WTC11 (cell line): ENCODE measurements around the gene PLCD4. TPM values are rescaled to one million over a fixed set of nuclear protein-coding genes. Genes with fewer than 3 reads are reported as not detected.

Experiments used
- ATAC-seq: fragments of 200-7000 bp; cut with Tn5 transposase; 2 replicates; pipeline ENCODE4 v1.10.0; 2021; ENCODE audit warnings: mild to moderate bottlenecking, moderate library complexity
- CTCF ChIA-PET: fragments of 300-600 bp; sonication (Branson Sonifier 250); formaldehyde crosslinking; loops from one replicate; lab custom pipeline; 2021; ENCODE audit warnings: antibody characterized with exemption; lab: Charles Lee
- POLR2A ChIA-PET: fragments of 350-600 bp; sonication (Branson Sonifier 250); formaldehyde crosslinking; loops from one replicate; lab custom pipeline; 2021; ENCODE audit warnings: antibody characterized with exemption; lab: Charles Lee
- DNase-seq: peaks from one replicate; pipeline ENCODE4 v3.0.0; 2021; ENCODE audit warnings: low spot score
- H3K27ac Mint-ChIP-seq: 2 replicates; pipeline ENCODE4 v1.8.0; 2021; ENCODE audit warnings: mixed read lengths
- H3K27me3 Mint-ChIP-seq: 2 replicates; pipeline ENCODE4 v1.8.0; 2021; ENCODE audit warnings: low read depth, mild to moderate bottlenecking, moderate library complexity, mixed read lengths
- H3K36me3 Mint-ChIP-seq: 2 replicates; pipeline ENCODE4 v1.8.0; 2021; ENCODE audit warnings: mixed read lengths
- H3K4me1 Mint-ChIP-seq: 2 replicates; pipeline ENCODE4 v1.8.0; 2022; ENCODE audit warnings: mixed read lengths
- H3K4me3 Mint-ChIP-seq: 2 replicates; pipeline ENCODE4 v1.8.0; 2021; ENCODE audit warnings: mild to moderate bottlenecking, moderate library complexity, mixed read lengths
- H3K9me3 Mint-ChIP-seq: 2 replicates; pipeline ENCODE4 v1.8.0; 2021; ENCODE audit warnings: mixed read lengths
- CREM ChIP-seq: sonication (generic); formaldehyde crosslinking; IDR thresholded peaks from 2 replicates; pipeline ENCODE4 v1.8.1; 2022; ENCODE audit warnings: mild to moderate bottlenecking, missing genetic modification reagents, moderate library complexity
- CTCF ChIP-seq: fragments of 200-600 bp; IDR thresholded peaks from 2 replicates; pipeline ENCODE4 v1.8.0; 2022; ENCODE audit warnings: antibody characterized with exemption
- ERG ChIP-seq: fragments of 250-450 bp; sonication (Bioruptor Pico); IDR thresholded peaks from 2 replicates; pipeline ENCODE4 v1.8.0; 2021; ENCODE audit warnings: mild to moderate bottlenecking
- ETV6 ChIP-seq: sonication (generic); formaldehyde crosslinking; IDR thresholded peaks from 2 replicates; pipeline ENCODE4 v1.8.1; 2022; ENCODE audit warnings: mild to moderate bottlenecking, missing genetic modification reagents
- GTF2I ChIP-seq: fragments of 250-450 bp; sonication (Bioruptor Pico); conservative IDR thresholded peaks from 2 replicates; pipeline ENCODE4 v1.4.0; 2021; ENCODE audit warnings: mild to moderate bottlenecking
- HMGA2 ChIP-seq: fragments of 250-450 bp; sonication (Bioruptor Pico); IDR thresholded peaks from 2 replicates; pipeline ENCODE4 v1.4.0; 2021; ENCODE audit warnings: mild to moderate bottlenecking, moderate library complexity
- MYBL2 ChIP-seq: sonication (generic); formaldehyde crosslinking; IDR thresholded peaks from 2 replicates; pipeline ENCODE4 v1.8.1; 2023; ENCODE audit warnings: mild to moderate bottlenecking, moderate library complexity, missing genetic modification reagents
- NFATC4 ChIP-seq: fragments of 250-450 bp; sonication (Bioruptor Pico); IDR thresholded peaks from 2 replicates; pipeline ENCODE4 v1.9.0; 2021; ENCODE audit warnings: mild to moderate bottlenecking
- ZNF396 ChIP-seq: fragments of 250-450 bp; sonication (Bioruptor Pico); IDR thresholded peaks from 2 replicates; pipeline ENCODE4 v1.8.0; 2021; ENCODE audit warnings: mild to moderate bottlenecking, moderate library complexity, borderline replicate concordance
- ZNF423 ChIP-seq: fragments of 250-450 bp; sonication (Bioruptor Pico); IDR thresholded peaks from 2 replicates; pipeline ENCODE4 v2.1.2; 2022; ENCODE audit warnings: mild to moderate bottlenecking, moderate library complexity
- ZNF671 ChIP-seq: fragments of 250-450 bp; sonication (Bioruptor Pico); IDR thresholded peaks from 2 replicates; pipeline ENCODE4 v1.8.0; 2021; ENCODE audit warnings: mild to moderate bottlenecking
- total RNA-seq: library from RNA; stranded (reverse); gene quantifications from 3 replicates; pipeline ENCODE4 v1.2.3, GENCODE V29; 2021
- TF ChIP-seq, protein P1 (sequence below): sonication (generic); formaldehyde crosslinking; conservative IDR thresholded peaks from 2 replicates; pipeline ENCODE4 v1.8.1; 2022; ENCODE audit warnings: mild to moderate bottlenecking, missing genetic modification reagents
- TF ChIP-seq, protein P2 (sequence below): sonication (generic); formaldehyde crosslinking; IDR thresholded peaks from 2 replicates; pipeline ENCODE4 v1.8.0; 2022; ENCODE audit warnings: mild to moderate bottlenecking, missing genetic modification reagents
- TF ChIP-seq, protein P3 (sequence below): sonication (generic); formaldehyde crosslinking; IDR thresholded peaks from 2 replicates; pipeline ENCODE4 v1.8.0; 2023; ENCODE audit warnings: missing genetic modification reagents, mild to moderate bottlenecking, borderline replicate concordance
- TF ChIP-seq, protein P4 (sequence below): fragments of 250-450 bp; sonication (Bioruptor Pico); conservative IDR thresholded peaks from 2 replicates; pipeline ENCODE4 v1.9.0; 2021; ENCODE audit warnings: mild to moderate bottlenecking
- TF ChIP-seq, protein P5 (sequence below): sonication (generic); formaldehyde crosslinking; IDR thresholded peaks from 2 replicates; pipeline ENCODE4 v1.8.1; 2023; ENCODE audit warnings: mild to moderate bottlenecking, missing genetic modification reagents, borderline replicate concordance

PLCD4 gene
- total RNA-seq, 1 experiment from 2014 or later = 0.28 TPM

DNA sequence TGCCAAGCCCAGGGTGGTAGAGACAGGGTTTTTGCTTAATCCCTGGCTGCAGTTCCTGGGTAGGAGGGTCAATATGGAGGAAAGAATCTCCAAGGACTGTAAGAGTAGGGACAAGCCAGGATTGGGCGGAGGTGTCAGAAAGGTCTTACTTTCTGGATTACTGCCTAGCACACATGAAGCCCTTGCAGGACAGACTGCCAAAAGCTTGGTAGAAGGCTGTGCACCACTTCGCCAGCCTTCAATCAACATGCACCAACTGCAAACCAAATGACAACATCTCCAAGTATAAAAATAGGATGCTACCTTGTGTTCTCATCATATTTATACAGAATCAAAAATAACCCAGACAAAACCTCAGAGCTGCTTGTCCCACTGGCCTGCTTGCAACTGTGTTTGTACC is 48.1 kb downstream of the PLCD4 start:
- CTCF ChIA-PET = no interaction called here
- no peak overlapping the region for H3K27ac Mint-ChIP-seq
- H3K4me1 Mint-ChIP-seq = peaks cover 9% of the 10 kb centered on the region
- ATAC-seq (no peak), DNase-seq (no peak)
- no peaks in the 10 kb centered on the region for H3K9me3 Mint-ChIP-seq
- TF ChIP-seq, protein P1, sequence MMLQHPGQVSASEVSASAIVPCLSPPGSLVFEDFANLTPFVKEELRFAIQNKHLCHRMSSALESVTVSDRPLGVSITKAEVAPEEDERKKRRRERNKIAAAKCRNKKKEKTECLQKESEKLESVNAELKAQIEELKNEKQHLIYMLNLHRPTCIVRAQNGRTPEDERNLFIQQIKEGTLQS (CRISPR knock-in tag) = no peak
- TF ChIP-seq, protein P2, sequence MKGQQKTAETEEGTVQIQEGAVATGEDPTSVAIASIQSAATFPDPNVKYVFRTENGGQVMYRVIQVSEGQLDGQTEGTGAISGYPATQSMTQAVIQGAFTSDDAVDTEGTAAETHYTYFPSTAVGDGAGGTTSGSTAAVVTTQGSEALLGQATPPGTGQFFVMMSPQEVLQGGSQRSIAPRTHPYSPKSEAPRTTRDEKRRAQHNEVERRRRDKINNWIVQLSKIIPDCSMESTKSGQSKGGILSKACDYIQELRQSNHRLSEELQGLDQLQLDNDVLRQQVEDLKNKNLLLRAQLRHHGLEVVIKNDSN (CRISPR knock-in tag) = no peak
- TF ChIP-seq ERG = no peak
- TF ChIP-seq NFATC4 (CRISPR knock-in tag) = no peak
- no peak for TF ChIP-seq CTCF
- TF ChIP-seq CREM (CRISPR knock-in tag) = no peak
- TF ChIP-seq ZNF396 (CRISPR knock-in tag) = no peak
- TF ChIP-seq, protein P3, sequence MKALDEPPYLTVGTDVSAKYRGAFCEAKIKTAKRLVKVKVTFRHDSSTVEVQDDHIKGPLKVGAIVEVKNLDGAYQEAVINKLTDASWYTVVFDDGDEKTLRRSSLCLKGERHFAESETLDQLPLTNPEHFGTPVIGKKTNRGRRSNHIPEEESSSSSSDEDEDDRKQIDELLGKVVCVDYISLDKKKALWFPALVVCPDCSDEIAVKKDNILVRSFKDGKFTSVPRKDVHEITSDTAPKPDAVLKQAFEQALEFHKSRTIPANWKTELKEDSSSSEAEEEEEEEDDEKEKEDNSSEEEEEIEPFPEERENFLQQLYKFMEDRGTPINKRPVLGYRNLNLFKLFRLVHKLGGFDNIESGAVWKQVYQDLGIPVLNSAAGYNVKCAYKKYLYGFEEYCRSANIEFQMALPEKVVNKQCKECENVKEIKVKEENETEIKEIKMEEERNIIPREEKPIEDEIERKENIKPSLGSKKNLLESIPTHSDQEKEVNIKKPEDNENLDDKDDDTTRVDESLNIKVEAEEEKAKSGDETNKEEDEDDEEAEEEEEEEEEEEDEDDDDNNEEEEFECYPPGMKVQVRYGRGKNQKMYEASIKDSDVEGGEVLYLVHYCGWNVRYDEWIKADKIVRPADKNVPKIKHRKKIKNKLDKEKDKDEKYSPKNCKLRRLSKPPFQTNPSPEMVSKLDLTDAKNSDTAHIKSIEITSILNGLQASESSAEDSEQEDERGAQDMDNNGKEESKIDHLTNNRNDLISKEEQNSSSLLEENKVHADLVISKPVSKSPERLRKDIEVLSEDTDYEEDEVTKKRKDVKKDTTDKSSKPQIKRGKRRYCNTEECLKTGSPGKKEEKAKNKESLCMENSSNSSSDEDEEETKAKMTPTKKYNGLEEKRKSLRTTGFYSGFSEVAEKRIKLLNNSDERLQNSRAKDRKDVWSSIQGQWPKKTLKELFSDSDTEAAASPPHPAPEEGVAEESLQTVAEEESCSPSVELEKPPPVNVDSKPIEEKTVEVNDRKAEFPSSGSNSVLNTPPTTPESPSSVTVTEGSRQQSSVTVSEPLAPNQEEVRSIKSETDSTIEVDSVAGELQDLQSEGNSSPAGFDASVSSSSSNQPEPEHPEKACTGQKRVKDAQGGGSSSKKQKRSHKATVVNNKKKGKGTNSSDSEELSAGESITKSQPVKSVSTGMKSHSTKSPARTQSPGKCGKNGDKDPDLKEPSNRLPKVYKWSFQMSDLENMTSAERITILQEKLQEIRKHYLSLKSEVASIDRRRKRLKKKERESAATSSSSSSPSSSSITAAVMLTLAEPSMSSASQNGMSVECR (CRISPR knock-in tag) = no peak
- TF ChIP-seq MYBL2 = no peak
- TF ChIP-seq, protein P4, sequence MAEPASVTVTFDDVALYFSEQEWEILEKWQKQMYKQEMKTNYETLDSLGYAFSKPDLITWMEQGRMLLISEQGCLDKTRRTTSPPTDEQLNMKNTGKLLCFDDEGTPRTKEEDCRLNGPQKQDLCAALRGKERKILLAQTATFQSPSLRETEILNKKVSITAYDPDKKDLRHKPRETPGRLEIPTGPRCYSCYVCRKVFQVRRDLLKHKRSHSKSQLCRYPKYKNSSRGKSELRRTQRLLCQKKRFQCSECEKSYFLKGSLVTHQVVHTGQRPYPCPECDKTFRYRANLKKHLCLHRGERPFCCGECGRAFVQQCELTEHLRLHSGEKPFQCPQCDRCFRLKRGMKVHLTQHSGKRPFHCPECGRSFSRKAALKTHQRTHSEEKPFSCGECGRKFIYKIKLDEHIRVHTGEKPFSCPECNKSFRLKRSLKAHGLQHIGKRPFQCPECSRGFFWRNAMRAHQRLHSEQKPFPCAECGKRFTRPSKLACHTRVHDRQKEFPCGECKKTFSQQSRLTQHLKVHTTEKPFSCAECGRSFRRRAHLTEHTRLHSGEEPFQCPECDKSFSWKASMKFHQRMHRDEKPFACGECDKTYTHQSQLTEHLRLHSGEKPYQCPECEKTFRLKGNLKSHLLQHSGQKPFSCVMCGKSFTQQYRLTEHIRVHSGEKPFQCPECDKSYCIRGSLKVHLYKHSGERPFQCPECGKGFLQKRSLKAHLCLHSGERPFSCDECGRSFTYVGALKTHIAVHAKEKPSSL = no peak
- no peak for TF ChIP-seq HMGA2
- no peak for TF ChIP-seq ETV6
- no peak for TF ChIP-seq ZNF423 (CRISPR knock-in tag)
- TF ChIP-seq ZNF671 (CRISPR knock-in tag) = no peak
- TF ChIP-seq, all 79 proteins: peak for 0
- Mint-ChIP-seq H3K36me3 (peaks cover 35% of the 10 kb centered on the region), H3K27me3 (no peaks in the 10 kb centered on the region), H3K4me3 (no peak overlapping the region)
- POLR2A ChIA-PET = no interaction called here

- peak; percentile 34; the same call in 1 of the 2 replicates for TF ChIP-seq GTF2I
- TF ChIP-seq, protein P5, sequence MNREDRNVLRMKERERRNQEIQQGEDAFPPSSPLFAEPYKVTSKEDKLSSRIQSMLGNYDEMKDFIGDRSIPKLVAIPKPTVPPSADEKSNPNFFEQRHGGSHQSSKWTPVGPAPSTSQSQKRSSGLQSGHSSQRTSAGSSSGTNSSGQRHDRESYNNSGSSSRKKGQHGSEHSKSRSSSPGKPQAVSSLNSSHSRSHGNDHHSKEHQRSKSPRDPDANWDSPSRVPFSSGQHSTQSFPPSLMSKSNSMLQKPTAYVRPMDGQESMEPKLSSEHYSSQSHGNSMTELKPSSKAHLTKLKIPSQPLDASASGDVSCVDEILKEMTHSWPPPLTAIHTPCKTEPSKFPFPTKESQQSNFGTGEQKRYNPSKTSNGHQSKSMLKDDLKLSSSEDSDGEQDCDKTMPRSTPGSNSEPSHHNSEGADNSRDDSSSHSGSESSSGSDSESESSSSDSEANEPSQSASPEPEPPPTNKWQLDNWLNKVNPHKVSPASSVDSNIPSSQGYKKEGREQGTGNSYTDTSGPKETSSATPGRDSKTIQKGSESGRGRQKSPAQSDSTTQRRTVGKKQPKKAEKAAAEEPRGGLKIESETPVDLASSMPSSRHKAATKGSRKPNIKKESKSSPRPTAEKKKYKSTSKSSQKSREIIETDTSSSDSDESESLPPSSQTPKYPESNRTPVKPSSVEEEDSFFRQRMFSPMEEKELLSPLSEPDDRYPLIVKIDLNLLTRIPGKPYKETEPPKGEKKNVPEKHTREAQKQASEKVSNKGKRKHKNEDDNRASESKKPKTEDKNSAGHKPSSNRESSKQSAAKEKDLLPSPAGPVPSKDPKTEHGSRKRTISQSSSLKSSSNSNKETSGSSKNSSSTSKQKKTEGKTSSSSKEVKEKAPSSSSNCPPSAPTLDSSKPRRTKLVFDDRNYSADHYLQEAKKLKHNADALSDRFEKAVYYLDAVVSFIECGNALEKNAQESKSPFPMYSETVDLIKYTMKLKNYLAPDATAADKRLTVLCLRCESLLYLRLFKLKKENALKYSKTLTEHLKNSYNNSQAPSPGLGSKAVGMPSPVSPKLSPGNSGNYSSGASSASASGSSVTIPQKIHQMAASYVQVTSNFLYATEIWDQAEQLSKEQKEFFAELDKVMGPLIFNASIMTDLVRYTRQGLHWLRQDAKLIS = no peak
- DNase-seq (peak; percentile 71), ATAC-seq (peak; percentile 66)
- Mint-ChIP-seq H3K27me3 (no peaks in the 10 kb centered on the region), H3K4me1 (peaks cover 9% of the 10 kb centered on the region), H3K4me3 (peak overlapping the region; percentile 93), H3K9me3 (no peaks in the 10 kb centered on the region), H3K27ac (peak overlapping the region; percentile 90), H3K36me3 (peaks cover 40% of the 10 kb centered on the region)
- CTCF ChIA-PET = interaction anchor here (1.0 to 2.8 kb wide), 14 partner anchors 11 to 401 kb away, joined by 3 to 26 read pairs (median 6); partner anchors contain the start of genes PLCD4, RNF25, STK36 and TTLL4
- POLR2A ChIA-PET = interaction anchor here (0.9 to 2.3 kb wide), 3 partner anchors 10 to 52 kb away, joined by 4 to 24 read pairs (median 7); partner anchors contain the start of genes RNF25 and STK36
Observed at GRCh38 chr2:218658671-218659257, 51.1 kb downstream of the PLCD4 start.
